Measurements from ENCODE around the gene GPC3.

DNA sequence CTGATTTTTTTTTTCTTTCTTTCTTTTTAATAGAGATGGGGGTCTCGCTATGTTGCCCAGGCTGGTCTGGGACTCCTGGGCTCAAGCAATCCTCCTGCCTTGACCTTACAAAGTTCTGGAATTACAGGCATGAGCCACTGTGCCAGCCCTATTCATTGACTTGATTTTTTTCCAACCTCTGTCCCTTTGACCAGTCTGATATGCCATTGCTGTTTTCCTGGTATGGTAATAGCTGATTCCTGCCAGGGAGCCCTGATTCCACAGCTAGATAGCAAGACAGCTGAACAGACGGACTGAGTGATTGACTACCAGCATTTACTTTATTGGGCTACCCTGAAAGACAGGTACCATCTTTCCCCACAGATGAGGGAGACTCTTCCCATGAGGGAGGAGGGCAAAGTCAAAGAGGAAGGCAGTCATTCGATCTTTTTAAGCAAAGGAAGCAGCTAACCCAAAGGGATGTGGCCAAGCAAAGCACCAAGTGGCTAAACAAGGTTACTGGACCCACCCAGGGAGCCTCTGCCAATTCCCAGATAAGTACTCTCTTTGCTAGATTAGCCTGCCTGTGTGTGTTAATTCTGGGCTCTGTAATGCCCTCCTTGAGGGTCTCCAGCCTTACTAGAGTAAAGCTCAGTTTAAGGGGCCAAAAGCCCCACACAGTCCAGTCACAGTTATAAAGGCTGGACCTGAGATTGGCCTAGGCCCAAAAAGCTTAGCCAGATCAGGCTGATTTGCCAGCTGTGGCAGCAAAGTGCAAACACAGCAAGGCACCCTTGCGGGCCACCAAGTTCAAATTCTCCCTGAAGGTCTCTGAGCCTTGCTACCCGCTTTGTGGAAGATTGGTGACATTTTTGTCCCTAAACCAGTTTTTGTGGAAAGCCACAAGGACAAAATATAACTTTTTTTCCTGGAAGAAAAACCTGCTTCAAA is 377.7 kb downstream of the GPC3 start:
- TF ChIP-seq POLR2A (IDR thresholded peaks at IDR 0.05) (no peak), CTCF (IDR thresholded peaks at IDR 0.05) (no peak), POLR2AphosphoS5 (IDR thresholded peaks at IDR 0.05) (no peak)
